SK-N-SH (cell line): ENCODE measurements around the gene FRY. TPM values are rescaled to one million over a fixed set of nuclear protein-coding genes. Genes with fewer than 3 reads are reported as not detected.

Source experiments
- CTCF ChIA-PET: fragments of 300-600, 350-600 bp; formaldehyde crosslinking; extraction: SDS; loops from one replicate; lab custom pipeline; 2021; lab: Yijun Ruan, JAX
- POLR2A ChIA-PET: fragments of 350-600 bp; sonication (Branson Sonifier 250); formaldehyde crosslinking; extraction: SDS; loops from one replicate; lab custom pipeline; 2020; ENCODE audit warnings: antibody characterized with exemption, inconsistent platforms; lab: Yijun Ruan, JAX
- DNase-seq: peaks from one replicate; pipeline ENCODE4 v3.0.0; 2012
- H2AFZ ChIP-seq: fragments of 200-600 bp; sonication (generic); 2 replicates; pipeline ENCODE4 v1.8.1; 2016; ENCODE audit warnings: antibody characterized with exemption, mild to moderate bottlenecking, low read depth
- H3F3A ChIP-seq: fragments of 200-600 bp; sonication (generic); replicated peaks from 2 replicates; pipeline ENCODE3; 2016; ENCODE audit warnings: antibody characterized with exemption, mild to moderate bottlenecking; ENCODE audit not compliant: insufficient read depth
- H3K27ac ChIP-seq, 2 experiments: fragments of 200-500 bp in 1 of 2; fragments of 200-600 bp in 1 of 2; sonication (Bioruptor generic) in 1 of 2; sonication (generic), shearing (Covaris generic) in 1 of 2; 2 replicates each; pipeline versions ENCODE4 v1.5.1 to v1.6.1; 2014 to 2016; ENCODE audit warnings: low read depth in 2 of 2, inconsistent platforms in 1 of 2, low read length in 1 of 2, mild to moderate bottlenecking in 1 of 2, mixed read lengths in 1 of 2
- H3K27me3 ChIP-seq: fragments of 200-600 bp; sonication (generic), shearing (Covaris generic); 2 replicates; pipeline ENCODE4 v1.6.1; 2016; ENCODE audit warnings: mixed run types; ENCODE audit not compliant: insufficient read depth
- H3K36me3 ChIP-seq, 2 experiments: fragments of 200-500 bp in 1 of 2; fragments of 200-600 bp in 1 of 2; sonication (Bioruptor generic) in 1 of 2; sonication (generic) in 1 of 2; replicated peaks in 1 of 2; 2 replicates each; pipeline versions ENCODE3 to v1.5.1; 2014 to 2016; ENCODE audit warnings: low read length in 1 of 2, mild to moderate bottlenecking in 1 of 2; ENCODE audit not compliant: insufficient read depth in 2 of 2, control insufficient read depth in 1 of 2
- H3K4me1 ChIP-seq, 2 experiments: fragments of 200-500 bp in 1 of 2; fragments of 200-600 bp in 1 of 2; sonication (Bioruptor generic) in 1 of 2; sonication (generic), shearing (Covaris generic) in 1 of 2; 2 replicates each; pipeline versions ENCODE4 v1.5.1 to v1.6.1; 2014 to 2016; ENCODE audit warnings: low read depth in 1 of 2, low read length in 1 of 2, mixed run types in 1 of 2; ENCODE audit not compliant: insufficient read depth in 2 of 2, control insufficient read depth in 1 of 2
- H3K4me2 ChIP-seq: fragments of 200-600 bp; sonication (generic), shearing (Covaris generic); 2 replicates; pipeline ENCODE4 v1.6.1; 2017; ENCODE audit warnings: mixed run types
- H3K4me3 ChIP-seq, 2 experiments: fragments of 200-500 bp in 1 of 2; fragments of 200-600 bp in 1 of 2; sonication (Bioruptor generic) in 1 of 2; sonication (generic), shearing (Covaris generic) in 1 of 2; 2 replicates each; pipeline versions ENCODE4 v1.5.1 to v1.8.1; 2014 to 2016; ENCODE audit warnings: low read depth in 2 of 2, inconsistent platforms in 1 of 2, low read length in 1 of 2, mild to moderate bottlenecking in 1 of 2, mixed read lengths in 1 of 2, moderate library complexity in 1 of 2
- H3K79me2 ChIP-seq: fragments of 200-600 bp; sonication (generic); 2 replicates; pipeline ENCODE4 v1.8.1; 2017; ENCODE audit warnings: mild to moderate bottlenecking; ENCODE audit not compliant: insufficient read depth
- H3K9ac ChIP-seq: fragments of 200-600 bp; sonication (generic); 2 replicates; pipeline ENCODE4 v1.6.1; 2017; ENCODE audit warnings: mixed run types
- H3K9me2 ChIP-seq: fragments of 200-600 bp; sonication (generic); 2 replicates; pipeline ENCODE4 v1.6.1; 2017; ENCODE audit warnings: mixed run types
- H3K9me3 ChIP-seq: fragments of 200-600 bp; sonication (generic); 2 replicates; pipeline ENCODE4 v1.6.1; 2017; ENCODE audit warnings: mixed run types, mild to moderate bottlenecking, moderate library complexity
- H4K20me1 ChIP-seq: fragments of 200-600 bp; sonication (generic); 2 replicates; pipeline ENCODE4 v1.6.1; 2017; ENCODE audit warnings: mild to moderate bottlenecking, mixed run types; ENCODE audit not compliant: insufficient read depth
- FOXJ3 ChIP-seq: sonication (generic); formaldehyde crosslinking; IDR thresholded peaks from 2 replicates; pipeline ENCODE4 v1.5.1; 2020; ENCODE audit warnings: mild to moderate bottlenecking, missing genetic modification reagents
- FOXM1 ChIP-seq: IDR thresholded peaks from 2 replicates; pipeline ENCODE4 v1.4.0; 2012; ENCODE audit warnings: low read depth, mild to moderate bottlenecking
- GABPA ChIP-seq: IDR thresholded peaks from 2 replicates; pipeline ENCODE4 v1.4.0; 2012; ENCODE audit warnings: low read depth, mild to moderate bottlenecking
- JUND ChIP-seq: IDR thresholded peaks from 2 replicates; pipeline ENCODE4 v1.4.0; 2012
- NRF1 ChIP-seq: IDR thresholded peaks from 2 replicates; pipeline ENCODE4 v1.6.1; 2012; ENCODE audit warnings: low read depth, mild to moderate bottlenecking, low read length
- PBX3 ChIP-seq: IDR thresholded peaks from 2 replicates; pipeline ENCODE4; 2012
- POLR2AphosphoS5 ChIP-seq: IDR thresholded peaks from 2 replicates; pipeline ENCODE4 v1.6.1; 2012; ENCODE audit warnings: low read depth, low read length
- RAD21 ChIP-seq: IDR thresholded peaks from 2 replicates; pipeline ENCODE4 v1.6.1; 2012; ENCODE audit warnings: mild to moderate bottlenecking, low read length
- RCOR1 ChIP-seq: fragments of 150-350 bp; IDR thresholded peaks from 2 replicates; pipeline ENCODE4 v1.6.1; 2017; ENCODE audit warnings: antibody characterized with exemption, low read length
- REST ChIP-seq: IDR thresholded peaks from 2 replicates; pipeline ENCODE4 v1.6.1; 2012; ENCODE audit warnings: mild to moderate bottlenecking, low read depth, low read length, moderate library complexity
- RFX5 ChIP-seq: IDR thresholded peaks from 2 replicates; pipeline ENCODE4 v1.6.1; 2012; ENCODE audit warnings: mild to moderate bottlenecking, improper control_type of control experiment, low read length
- RXRA ChIP-seq: IDR thresholded peaks from 2 replicates; pipeline ENCODE4 v1.4.0; 2012; ENCODE audit warnings: low read depth, mild to moderate bottlenecking, borderline replicate concordance
- SIN3A ChIP-seq: IDR thresholded peaks from 2 replicates; pipeline ENCODE4 v1.6.1; 2012; ENCODE audit warnings: low read depth, mild to moderate bottlenecking, low read length, moderate library complexity, borderline replicate concordance
- SMC3 ChIP-seq: IDR thresholded peaks from 2 replicates; pipeline ENCODE4 v1.6.1; 2012; ENCODE audit warnings: low read depth, low read length, improper control_type of control experiment
- YY1 ChIP-seq: IDR thresholded peaks from 2 replicates; pipeline ENCODE4 v1.4.0; 2012; ENCODE audit warnings: low read depth, mild to moderate bottlenecking
- ZBTB33 ChIP-seq: IDR thresholded peaks from 2 replicates; pipeline ENCODE4 v1.4.0; 2012; ENCODE audit warnings: low read depth, borderline replicate concordance
- WGBS: methylation state at CpG from one replicate; pipeline ENCODE4 v1.1.6; 2017; ENCODE audit warnings: low lambda C conversion rate; 5-methylcytosine and 5-hydroxymethylcytosine counted together
- polyA plus RNA-seq, 3 experiments: library from polyadenylated mRNA; depleted of rRNA; stranded (reverse); fragments of >200 nt; gene quantifications; 2 replicates each; pipeline ENCODE4 v1.2.3, GENCODE V29; 2012

Gene FRY
- polyA plus RNA-seq, 1 of the 3 experiments (the other 2 are of a cell fraction): 1.4 TPM

GRCh38 chr13:32216281-32216680 lies 184.7 kb downstream of the FRY start:
- Histone ChIP-seq H3K4me2 (no peak overlapping the region), H3K9me3 (no peaks in the 10 kb centered on the region), H3F3A (peaks cover 14% of the 10 kb centered on the region), H3K9ac (no peak overlapping the region), H3K9me2 (no peaks in the 10 kb centered on the region), H4K20me1 (no peaks in the 10 kb centered on the region), H3K36me3 (peaks cover 0 to 5% of the 10 kb centered on the region in 2 experiments), H3K27me3 (no peaks in the 10 kb centered on the region), H3K4me1 (peaks cover 0 to 5% of the 10 kb centered on the region in 2 experiments; a peak in 2 of 4 replicates), H3K27ac (no peak overlapping the region), H3K79me2 (no peaks in the 10 kb centered on the region), H2AFZ (no peak overlapping the region), H3K4me3 (no peak overlapping the region)
- WGBS: 93% methylated on average over 5 of the region's 5 CpGs
- TF ChIP-seq GABPA (no peak), REST (no peak), RAD21 (no peak), RXRA (no peak), NRF1 (no peak), FOXM1 (no peak), YY1 (no peak), PBX3 (no peak), RFX5 (no peak), FOXJ3 (CRISPR knock-in tag) (no peak), SMC3 (no peak), RCOR1 (no peak), SIN3A (no peak), POLR2AphosphoS5 (no peak), JUND (no peak), ZBTB33 (no peak)
- CTCF ChIA-PET: interaction anchor here (0.9 kb wide), 1 partner anchor 12 kb away, joined by 3 read pairs; no protein-coding TSS in a partner anchor
- DNase-seq: no peak
- POLR2A ChIA-PET: no interaction called here
